GM06990 (cell line): Measurements from ENCODE around the gene ZFAND6.
"Not testable (repeated sequence)": the region's sequence is repeated elsewhere in the genome, so short reads cannot be mapped to it uniquely, and the experiment has no call there.

Experiments used
- DNase-seq: peaks from one replicate; pipeline ENCODE4 v3.0.0-alpha.2; 2011; ENCODE audit not compliant: insufficient read length; ENCODE audit errors: extremely low read depth
- H3K27me3 ChIP-seq: replicated peaks from 2 replicates; pipeline ENCODE4 v1.6.0; 2011; ENCODE audit warnings: low read length; ENCODE audit not compliant: control insufficient read depth, insufficient read depth
- H3K36me3 ChIP-seq: 2 replicates; pipeline ENCODE4 v1.5.1; 2011; ENCODE audit warnings: low read length; ENCODE audit not compliant: control insufficient read depth, insufficient read depth
- H3K4me3 ChIP-seq: replicated peaks from 2 replicates; pipeline ENCODE4 v1.5.1; 2011; ENCODE audit warnings: low read depth, mild to moderate bottlenecking, control low read depth, low read length
- TF ChIP-seq, protein P1 (sequence below): IDR thresholded peaks from 2 replicates; pipeline ENCODE4 v1.5.1; 2011; ENCODE audit warnings: low read length, control low read depth, mild to moderate bottlenecking, inconsistent platforms; ENCODE audit not compliant: insufficient read depth, poor library complexity, severe bottlenecking

Gene ZFAND6

DNA sequence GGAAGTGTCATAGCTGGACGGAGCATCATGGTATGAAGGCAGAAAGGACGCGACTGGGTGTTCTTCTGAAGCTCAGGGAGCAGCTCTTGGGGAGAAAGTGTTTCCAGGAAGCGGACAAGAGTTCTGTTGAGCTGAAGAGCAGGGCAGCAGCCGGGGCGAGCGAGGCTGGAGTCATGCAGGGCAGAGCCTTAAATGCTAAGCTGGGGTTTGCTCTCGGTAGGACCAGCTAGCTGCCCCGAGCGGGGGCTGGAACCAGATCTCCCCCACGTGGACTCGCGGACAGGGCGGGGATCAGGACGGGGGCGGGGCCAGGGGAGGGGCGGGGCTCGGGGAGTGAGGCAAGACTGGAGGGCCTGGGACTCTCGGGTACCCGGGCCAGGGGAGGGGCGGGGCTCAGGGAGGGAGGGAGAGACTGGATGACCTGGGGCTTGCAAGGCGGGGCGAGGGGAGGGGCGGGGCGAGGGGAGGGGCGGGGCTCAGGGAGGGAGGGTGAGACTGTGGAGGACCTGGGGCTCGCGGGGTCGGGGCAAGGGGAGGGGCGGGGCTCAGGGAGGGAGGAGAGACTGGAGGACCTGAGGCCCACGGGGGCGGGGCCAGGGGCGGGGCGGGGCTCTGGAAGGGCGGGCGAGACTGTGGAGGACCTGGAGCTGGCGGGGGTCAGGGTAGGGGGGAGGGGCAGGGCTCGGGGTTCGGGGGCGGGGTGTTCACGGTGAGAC, 92.9 kb downstream of the ZFAND6 start:
- DNase-seq, result peak; percentile 91
- peak overlapping the region; percentile 85 for H3K4me3 ChIP-seq
- no peaks in the 10 kb centered on the region for H3K36me3 ChIP-seq

DNA sequence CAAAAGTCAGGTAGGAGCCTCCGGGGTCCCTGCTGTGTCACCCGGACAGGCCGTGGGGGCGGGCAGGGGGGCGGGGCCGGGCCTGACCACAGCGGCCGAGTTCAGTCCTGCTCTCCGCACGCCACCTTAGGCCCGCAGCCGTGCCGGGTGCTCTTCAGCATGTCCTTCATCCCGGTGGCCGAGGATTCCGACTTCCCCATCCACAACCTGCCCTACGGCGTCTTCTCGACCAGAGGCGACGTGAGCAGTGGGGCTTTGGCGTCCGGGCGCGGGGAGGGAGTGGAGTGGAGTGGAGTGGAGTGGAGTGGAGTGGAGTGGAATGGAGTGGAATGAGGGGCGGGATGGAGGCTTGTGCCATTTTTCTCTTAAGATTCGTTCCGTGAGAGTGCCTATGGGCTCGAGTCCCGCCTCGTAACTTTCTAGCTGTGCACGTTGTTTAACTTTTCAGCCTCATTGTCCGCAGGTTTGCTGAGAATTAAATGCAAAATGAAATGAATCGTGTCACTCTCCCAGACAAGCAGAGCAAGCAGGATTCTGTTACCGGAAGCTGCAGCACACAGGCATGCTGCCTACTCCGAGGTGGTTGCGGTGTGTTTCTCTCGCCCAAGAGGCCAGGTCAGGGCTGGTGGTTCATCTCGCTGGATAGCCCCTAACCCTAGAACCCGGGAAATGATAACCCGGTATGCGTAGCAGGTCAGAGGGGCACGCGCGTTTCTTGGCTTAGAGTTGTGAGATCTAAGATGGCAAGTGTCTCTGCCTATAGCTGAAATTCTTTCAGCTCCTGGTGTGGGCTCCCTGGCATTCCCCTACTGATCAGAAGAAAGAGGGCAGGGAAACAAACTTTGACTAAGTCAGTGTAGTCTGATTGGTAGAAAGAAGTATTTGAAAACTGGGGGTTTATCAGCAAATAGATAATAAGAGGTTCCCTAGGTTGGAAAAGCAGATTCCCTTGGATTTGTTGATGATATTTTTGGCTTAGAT, 93.7 kb downstream of the ZFAND6 start, which contains the start of gene FAH:
FAH (plus strand) TSS at position 104 of the 981 bp plus-strand sequence; CDS start at position 160, 56 bp downstream.
- TF ChIP-seq, protein P1, sequence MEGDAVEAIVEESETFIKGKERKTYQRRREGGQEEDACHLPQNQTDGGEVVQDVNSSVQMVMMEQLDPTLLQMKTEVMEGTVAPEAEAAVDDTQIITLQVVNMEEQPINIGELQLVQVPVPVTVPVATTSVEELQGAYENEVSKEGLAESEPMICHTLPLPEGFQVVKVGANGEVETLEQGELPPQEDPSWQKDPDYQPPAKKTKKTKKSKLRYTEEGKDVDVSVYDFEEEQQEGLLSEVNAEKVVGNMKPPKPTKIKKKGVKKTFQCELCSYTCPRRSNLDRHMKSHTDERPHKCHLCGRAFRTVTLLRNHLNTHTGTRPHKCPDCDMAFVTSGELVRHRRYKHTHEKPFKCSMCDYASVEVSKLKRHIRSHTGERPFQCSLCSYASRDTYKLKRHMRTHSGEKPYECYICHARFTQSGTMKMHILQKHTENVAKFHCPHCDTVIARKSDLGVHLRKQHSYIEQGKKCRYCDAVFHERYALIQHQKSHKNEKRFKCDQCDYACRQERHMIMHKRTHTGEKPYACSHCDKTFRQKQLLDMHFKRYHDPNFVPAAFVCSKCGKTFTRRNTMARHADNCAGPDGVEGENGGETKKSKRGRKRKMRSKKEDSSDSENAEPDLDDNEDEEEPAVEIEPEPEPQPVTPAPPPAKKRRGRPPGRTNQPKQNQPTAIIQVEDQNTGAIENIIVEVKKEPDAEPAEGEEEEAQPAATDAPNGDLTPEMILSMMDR, result no peak
- peak within 1 kb of the TSS; percentile 85 for H3K4me3 ChIP-seq
- no peaks in the 10 kb centered on the region for H3K36me3 ChIP-seq
- H3K27me3 ChIP-seq, result no peaks in the 10 kb centered on the region
- DNase-seq, result peak; percentile 84

More for the DNA sequence above, 92.9 kb downstream of the ZFAND6 start:
- no peaks in the 10 kb centered on the region for H3K27me3 ChIP-seq
- TF ChIP-seq, protein P1, result no peak

DNA sequence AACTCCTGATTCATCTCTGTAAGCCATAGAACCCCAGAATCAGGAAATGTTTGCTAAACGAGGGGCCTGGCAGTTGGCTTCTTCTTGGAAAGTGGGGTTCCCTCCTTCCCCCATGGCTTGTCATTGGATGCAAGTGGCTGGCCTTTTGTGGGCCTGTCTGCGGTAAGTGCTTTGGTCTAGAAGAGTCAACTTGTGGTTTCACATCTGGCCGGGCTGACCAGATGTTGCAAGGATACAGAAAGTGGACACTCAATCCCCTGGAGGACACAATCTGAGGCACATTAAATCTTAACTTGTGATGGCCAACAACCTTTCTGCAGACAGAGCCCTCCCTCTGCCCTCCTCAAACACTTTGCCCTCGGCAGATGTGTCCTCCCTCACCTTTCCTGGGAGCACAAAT, 94.4 kb downstream of the ZFAND6 start:
- DNase-seq, result no peak
- Histone ChIP-seq H3K36me3 (no peaks in the 10 kb centered on the region), H3K4me3 (peak overlapping the region; percentile 85), H3K27me3 (no peaks in the 10 kb centered on the region)
- TF ChIP-seq, protein P1, result no peak

DNA sequence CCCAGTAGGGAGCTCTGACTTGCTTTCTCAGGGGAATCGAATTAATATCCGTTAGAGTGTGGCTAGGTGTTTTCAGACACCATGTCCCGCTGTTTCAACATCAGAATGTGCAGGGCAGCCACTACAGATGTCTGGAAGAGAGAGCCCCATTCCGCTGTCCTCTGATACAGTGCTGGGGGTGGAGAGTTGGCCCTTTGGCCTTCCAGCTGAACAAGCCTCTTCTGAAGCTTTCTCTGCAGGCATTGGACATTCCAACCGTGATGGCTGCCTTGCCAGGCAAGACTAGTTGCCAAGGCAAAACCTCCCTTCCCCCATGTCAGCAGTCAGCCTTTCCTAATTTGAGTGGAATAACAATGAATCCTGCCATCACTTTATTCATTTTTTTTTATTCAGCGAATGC, 94.9 kb downstream of the ZFAND6 start:
- TF ChIP-seq, protein P1, result no peak
- H3K36me3 ChIP-seq, result no peaks in the 10 kb centered on the region
- no peak overlapping the region for H3K4me3 ChIP-seq
- H3K27me3 ChIP-seq, result no peaks in the 10 kb centered on the region
- DNase-seq, result no peak

DNA sequence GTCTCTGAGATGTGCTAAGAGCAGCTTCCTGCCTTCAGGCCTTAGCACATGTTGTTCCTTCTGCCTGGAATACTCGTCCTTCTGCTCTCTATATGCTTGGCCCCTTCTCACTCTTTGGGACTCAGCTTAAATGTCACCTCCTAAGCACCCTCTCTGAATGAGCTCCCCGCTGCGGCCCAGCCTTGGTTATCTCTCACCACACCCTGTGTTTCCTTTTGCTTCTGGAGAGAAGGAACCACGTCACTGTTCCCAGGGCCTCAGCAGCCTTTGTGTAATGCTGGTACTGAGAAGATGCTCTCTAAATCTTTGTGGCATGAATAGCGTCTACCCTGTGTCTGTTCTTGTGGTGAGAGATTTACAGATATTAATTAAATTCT, 95.5 kb downstream of the ZFAND6 start:
- no peak for DNase-seq
- Histone ChIP-seq H3K27me3 (no peaks in the 10 kb centered on the region), H3K4me3 (no peak overlapping the region), H3K36me3 (peaks cover 3% of the 10 kb centered on the region; the same call in 1 of the 2 replicates)
- TF ChIP-seq, protein P1, result no peak

DNA sequence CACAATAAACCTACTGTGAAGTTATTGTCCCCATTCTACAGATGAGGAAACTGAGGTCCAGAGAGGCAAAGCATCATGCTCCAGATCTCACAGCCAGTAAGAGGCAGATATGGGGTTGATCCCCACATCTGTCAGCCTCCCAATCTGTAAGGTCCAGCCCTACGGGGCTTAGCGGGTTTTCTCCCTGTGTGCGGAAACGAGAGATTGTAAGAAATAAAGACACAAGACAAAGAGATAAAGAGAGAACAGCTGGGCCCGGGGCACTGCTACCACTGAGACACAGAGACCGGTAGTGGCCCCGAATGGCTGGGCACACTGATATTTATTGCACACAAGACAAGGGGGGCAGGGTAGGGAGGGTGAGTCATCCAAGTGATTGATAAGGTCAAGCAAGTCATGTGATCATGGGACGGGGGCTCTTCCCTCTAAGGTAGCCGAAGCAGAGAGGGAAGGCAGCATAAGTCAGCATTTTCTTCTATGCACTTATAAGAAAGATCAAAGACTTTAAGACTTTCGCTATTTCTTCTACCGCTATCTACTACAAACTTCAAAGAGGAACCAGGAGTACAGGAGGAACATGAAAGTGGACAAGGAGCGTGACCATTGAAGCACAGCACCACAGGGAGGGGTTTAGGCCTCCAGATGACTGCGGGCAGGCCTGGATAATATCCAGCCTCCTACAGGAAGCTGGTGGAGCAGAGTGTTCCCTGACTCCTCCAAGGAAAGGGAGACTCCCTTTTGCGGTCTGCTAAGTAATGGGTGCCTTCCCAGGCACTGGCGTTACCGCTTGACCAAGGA, 96.1 kb downstream of the ZFAND6 start:
- not testable (repeated sequence) for DNase-seq, H3K36me3 ChIP-seq, H3K4me3 ChIP-seq, H3K27me3 ChIP-seq
